A549 treated with Hydrocortisone at 1 μM for 4 hours (cell line): ENCODE results near the gene TTYH1. TPM values are rescaled to one million over a fixed set of nuclear protein-coding genes. Genes with fewer than 3 reads are reported as not detected.

Source experiments
- total RNA-seq: library from RNA; stranded (reverse); fragments of 200-300 nt; extraction: Qiagen RNA extraction; gene quantifications from 5 replicates; pipeline ENCODE4 v1.2.3, GENCODE V29; 2022

The TTYH1 gene
- 0.09 to 0.31 TPM (median 0.16 TPM) in 5 replicates for total RNA-seq

DNA sequence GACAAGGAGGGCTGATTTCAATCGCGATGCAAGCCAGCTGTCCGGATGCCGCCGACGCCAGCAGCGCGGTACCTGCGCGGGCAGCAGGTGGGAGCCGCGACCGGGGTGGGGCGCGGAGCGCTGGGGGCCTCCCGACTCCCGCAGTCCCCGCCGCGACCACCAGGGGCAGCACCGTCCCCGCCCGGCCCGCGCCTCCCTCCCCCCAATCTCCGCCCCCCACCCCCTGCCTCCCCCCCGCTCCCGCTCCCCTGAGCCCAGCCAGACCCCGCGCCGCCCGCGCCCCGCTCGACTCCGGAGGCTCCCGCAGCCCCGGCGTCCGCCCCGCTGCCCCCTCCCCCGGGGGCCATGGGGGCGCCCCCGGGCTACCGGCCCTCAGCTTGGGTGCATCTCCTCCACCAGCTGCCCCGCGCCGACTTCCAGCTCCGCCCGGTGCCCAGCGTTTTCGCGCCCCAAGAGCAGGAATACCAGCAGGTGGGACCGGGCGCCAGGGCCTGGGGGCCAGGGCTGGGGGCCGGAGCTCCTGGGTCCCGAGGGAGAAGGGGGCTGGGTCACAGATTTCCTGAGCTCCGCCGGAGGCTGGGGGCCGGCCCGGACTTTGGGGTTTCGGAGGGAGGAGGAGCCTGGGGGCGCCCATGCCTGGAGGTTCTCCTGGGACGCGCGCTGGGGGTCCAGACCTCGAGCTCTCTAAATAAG lies at the start of gene TTYH1:
Gene TTYH1, plus strand, starts transcription at position 257 of the 693 bp plus-strand sequence. Its CDS starts 89 bp downstream, at position 346.

DNA sequence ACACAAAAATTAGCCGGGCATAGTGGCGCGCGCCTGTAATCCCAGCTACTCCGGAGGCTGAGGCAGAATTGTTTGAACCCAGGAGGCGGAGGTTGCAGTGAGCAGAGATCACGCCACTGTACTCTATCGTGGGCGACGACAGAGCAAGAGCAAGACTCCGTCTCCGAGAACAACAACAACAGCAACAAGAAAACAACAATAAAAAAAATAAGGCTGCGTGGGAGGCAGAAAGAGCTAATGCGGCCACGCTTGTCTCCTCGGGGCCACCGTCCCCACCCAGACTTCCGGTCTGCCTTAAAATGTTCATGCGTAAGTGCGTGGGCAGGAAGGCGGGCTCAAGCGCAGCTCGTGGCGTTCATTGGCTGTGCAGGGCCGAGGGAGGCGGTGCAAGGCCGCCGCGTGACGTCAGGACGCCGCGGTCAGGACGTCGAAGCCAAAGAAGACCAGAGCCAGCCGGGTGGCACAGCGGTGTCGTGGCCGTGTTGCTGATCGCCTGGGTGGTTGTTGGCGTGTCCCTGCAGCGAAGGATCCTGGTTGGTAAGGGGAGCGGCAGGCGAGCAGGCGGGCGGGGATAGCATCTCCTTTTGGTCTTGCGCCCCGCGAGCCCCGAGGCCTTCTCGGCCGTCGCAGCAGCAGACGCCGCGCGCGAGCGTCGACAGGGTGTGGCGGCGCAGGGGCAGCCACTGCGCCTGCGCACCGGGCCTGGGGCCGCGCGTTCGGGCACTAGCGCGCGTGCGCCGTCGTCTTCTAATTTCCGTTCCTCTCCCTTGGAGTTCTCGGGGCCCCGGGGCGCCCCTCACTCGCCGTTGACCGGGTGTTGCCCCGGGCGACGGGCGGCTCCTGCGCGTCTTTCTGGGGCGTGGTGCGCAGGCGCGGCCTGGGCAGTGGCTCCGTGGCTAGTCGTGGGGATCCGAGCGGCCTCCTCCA lies 33.8 kb downstream of the TTYH1 start, which contains the start of gene LENG8:
Gene LENG8, plus strand, starts transcription at position 426 of the 927 bp plus-strand sequence. CDS start 2,146 bp downstream, outside the sequence.

DNA sequence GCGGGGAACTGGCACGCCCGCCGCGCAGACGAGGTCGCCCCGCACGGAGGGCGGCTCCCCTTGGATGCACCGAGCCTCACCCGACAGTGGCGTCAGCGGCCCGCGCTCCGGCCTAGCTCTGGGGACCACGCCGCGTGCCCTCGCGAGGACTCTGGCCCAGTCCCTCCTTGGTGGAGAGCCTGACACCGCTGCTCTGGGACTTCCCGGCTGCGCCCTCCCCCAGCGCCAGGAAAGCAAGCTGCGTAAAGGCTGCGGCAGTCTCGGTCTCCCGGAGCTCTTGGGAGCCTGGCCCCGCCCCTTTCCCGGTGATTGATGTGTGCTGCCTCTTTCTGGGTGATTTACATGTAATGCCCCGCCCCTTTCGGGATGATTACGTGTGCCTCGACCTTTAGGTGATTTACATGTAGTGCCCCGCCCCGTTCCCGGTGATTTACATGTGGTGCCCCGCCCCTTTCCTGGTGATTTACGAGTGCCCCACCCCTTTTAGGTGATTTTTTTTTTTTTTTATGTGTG lies 48.3 kb downstream of the TTYH1 start, which contains the start of gene LENG9:
Gene LENG9, minus strand, starts transcription at position 248 of the 513 bp plus-strand sequence. CDS start 252 bp downstream, outside the sequence.

DNA sequence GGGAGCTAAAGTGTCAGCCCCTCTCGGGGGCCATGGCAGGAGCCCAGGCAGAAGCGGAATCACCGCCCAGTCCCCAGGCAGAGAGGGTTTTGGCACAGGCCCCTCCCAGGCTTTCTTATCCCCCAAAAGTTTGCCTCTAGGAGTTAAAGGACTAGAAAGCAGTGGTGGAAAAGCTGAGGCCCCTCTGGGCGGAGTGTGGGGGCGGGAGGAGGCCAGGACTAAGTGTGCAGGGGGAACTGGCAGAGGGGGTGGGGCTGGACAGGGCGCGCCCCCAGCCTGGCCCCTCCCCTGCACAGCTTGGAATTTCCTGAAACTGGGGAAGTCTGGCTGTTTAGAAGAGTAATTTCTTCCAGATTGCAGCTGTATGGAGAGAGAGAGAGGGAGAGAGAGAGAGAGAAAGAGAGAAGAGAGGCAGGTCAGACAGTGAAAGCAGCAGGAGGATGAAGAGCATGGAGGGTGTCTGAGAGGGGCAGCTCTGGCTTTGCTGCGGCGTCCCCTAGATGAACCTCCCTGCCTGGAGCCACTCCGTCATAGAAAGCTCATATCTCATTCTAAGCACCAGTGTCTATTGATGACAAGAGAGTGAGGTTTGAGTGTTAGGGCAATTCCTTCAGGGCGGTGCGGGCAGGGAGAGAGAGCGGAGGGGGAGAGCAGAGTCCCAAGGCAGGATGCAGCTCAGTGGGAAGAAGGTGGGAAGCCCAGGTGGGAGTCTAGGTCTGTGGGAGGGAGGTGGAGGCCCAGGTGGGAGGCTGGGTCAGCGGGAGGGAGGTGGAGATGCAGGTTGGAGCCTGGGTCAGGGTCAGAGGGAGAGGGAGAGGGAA lies 58.0 kb downstream of the TTYH1 start, which contains the start of gene CDC42EP5:
Gene CDC42EP5, minus strand, starts transcription at position 226 of the 821 bp plus-strand sequence. CDS start 7,749 bp downstream, outside the sequence.

Other genes with a start within 250 kb of the TTYH1 start
- 0.73 to 1.5 TPM (median 1.1 TPM) in 5 replicates for gene TMC4, start 242.3 kb upstream of the TTYH1 start, total RNA-seq
- gene MBOAT7, start 225.9 kb upstream of the TTYH1 start, total RNA-seq, result 133 to 153 TPM (median 146 TPM) in 5 replicates
- 77.0 to 127 TPM (median 122 TPM) in 5 replicates for gene TSEN34, start 224.2 kb upstream of the TTYH1 start, total RNA-seq
- gene RPS9, start 214.6 kb upstream of the TTYH1 start, total RNA-seq, result 2,122 to 2,593 TPM (median 2,171 TPM) in 5 replicates
- 0.14 to 0.38 TPM (median 0.30 TPM) in 5 replicates for gene LILRB3, start 192.5 kb upstream of the TTYH1 start, total RNA-seq
- gene LILRA6, start 172.7 kb upstream of the TTYH1 start, total RNA-seq, result 0.08 TPM in 1 of 5 replicates, not detected in the others
- 0.05 TPM in 2 of 5 replicates, not detected in the others for gene LILRB5, start 158.2 kb upstream of the TTYH1 start, total RNA-seq
- 0.06 to 0.22 TPM (median 0.08 TPM) in 3 of 5 replicates, not detected in the others for gene LILRB2, start 134.4 kb upstream of the TTYH1 start, total RNA-seq
- 0.09 TPM in 1 of 5 replicates, not detected in the others for gene LILRA5, start 102.3 kb upstream of the TTYH1 start, total RNA-seq
- not detected in 5 replicates for gene LILRA4, start 76.3 kb upstream of the TTYH1 start, total RNA-seq
- gene LAIR1, start 50.5 kb upstream of the TTYH1 start, total RNA-seq, result not detected in 5 replicates
- 84.3 to 121 TPM (median 105 TPM) in 5 replicates for gene LENG8, start 33.7 kb downstream of the TTYH1 start, total RNA-seq
- 4.7 to 7.9 TPM (median 6.6 TPM) in 5 replicates for gene LENG9, start 48.3 kb downstream of the TTYH1 start, total RNA-seq
- gene CDC42EP5, start 57.8 kb downstream of the TTYH1 start, total RNA-seq, result 0.38 TPM in 1 of 5 replicates, not detected in the others
- gene LAIR2, start 87.4 kb downstream of the TTYH1 start, total RNA-seq, result not detected in 5 replicates
- 0.03 TPM in 1 of 5 replicates, not detected in the others for gene LILRA2, start 158.3 kb downstream of the TTYH1 start, total RNA-seq
- not detected in 5 replicates for gene LILRA1, start 178.2 kb downstream of the TTYH1 start, total RNA-seq
- 0.02 TPM in 1 of 5 replicates, not detected in the others for gene LILRB1, start 215.0 kb downstream of the TTYH1 start, total RNA-seq
- gene LILRB4, start 247.5 kb downstream of the TTYH1 start, total RNA-seq, result not detected in 5 replicates